Measurements from ENCODE around the gene STK11. TPM values are rescaled to one million over a fixed set of nuclear protein-coding genes. Genes with fewer than 3 reads are reported as not detected.
A peak's percentile ranks its signal among the peaks of the same experiment; 100 is the strongest.

Gene STK11
- polyA plus RNA-seq, 1 donor: 50.5 TPM

DNA sequence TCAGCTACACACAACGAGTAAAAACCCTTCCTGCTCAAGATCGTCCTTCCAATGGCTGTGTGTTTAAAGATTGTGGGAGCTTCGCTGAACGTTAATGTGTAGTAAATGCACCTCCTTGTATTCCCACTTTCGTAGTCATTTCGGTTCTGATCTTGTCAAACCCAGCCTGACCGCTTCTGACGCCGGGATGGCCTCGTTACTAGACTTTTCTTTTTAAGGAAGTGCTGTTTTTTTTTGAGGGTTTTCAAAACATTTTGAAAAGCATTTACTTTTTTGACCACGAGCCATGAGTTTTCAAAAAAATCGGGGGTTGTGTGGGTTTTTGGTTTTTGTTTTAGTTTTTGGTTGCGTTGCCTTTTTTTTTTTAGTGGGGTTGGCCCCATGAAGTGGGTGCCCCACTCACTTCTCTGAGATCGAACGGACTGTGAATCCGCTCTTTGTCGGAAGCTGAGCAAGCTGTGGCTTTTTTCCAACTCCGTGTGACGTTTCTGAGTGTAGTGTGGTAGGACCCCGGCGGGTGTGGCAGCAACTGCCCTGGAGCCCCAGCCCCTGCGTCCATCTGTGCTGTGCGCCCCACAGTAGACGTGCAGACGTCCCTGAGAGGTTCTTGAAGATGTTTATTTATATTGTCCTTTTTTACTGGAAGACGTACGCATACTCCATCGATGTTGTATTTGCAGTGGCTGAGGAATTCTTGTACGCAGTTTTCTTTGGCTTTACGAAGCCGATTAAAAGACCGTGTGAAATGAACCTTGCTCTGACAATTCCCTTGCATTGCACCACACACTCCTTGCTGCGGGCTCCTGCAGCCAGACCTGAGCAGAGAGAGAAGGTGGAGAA lies 67.1 kb downstream of the STK11 start:
- no peak for DNase-seq (ENCODE audit: low read depth)

DNA sequence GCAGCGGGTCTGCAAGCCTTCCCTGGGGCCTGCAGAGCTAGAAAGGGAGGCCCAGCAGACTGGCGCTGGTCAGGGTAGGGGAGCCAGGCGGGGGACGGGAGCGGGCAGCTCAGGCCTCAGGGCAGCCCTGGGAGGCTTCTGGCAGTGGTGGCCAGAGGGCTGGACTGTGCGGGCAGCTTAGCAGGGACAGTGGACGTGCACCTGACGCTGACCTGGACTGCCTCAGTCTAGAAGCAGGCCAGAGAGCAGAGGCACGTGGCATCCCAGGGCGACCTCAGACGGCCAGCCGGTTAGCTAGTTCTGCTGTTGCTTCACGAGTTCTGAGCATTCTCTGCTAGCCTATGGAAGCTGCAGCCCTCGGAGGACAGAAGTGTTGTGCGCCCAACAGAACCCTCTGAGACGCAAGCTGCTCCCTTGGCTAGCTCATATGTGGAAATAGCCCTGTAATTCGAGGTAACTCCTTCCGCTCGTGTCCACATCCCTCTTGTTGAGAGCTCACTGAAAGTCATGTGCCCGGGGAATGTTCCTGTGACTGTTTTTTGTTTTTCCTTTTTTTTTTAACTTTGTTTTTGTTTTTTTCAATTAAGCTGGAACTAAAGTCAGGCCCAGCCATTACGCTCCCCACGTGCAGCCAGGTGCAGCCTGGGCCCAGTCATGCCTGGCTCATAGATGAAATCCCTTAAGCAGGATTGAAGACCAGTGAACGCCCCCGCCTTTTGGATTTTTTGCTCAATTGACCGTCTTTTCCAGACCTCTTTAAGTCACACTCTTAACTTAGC lies 67.9 kb downstream of the STK11 start:
- DNase-seq (ENCODE audit: low read depth): no peak

DNA sequence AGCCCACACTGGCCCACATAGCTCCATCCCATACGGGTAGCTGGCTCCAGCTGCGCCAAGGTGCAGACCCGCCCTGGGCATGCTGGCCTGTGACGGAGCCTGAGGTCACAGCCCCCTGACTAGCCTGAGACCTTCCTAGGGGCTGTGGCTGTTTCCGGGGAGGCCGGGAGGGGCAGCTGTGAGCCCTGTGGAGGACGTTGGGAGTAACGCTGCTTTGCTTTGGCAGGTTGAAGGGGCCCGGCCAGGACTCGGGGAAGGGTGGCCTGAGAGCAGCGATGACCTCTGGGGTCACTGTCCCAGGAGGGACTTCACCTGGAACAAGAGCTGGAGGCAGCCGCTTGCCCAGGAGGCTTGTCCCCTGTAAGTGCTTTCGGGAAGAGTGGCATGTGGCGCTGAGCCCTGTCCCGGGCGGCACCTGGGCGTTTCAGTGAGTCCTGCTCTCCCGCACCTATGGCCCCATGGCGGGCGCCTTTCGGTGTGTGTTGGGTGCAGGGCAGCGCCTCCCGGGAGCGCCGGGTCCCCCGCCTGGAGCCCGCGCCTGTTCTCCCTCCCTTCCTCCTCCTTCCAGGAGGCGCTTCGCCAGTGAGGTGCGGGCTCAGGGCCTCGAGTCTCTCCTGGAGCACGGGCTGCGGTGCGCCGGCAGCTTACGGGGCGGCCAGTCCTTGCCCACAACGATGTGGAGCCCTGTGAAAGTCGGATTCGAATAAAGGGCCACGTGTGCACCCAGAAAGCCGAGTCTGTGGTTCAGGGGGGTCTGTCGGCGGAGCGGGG lies 68.7 kb downstream of the STK11 start:
- no peak for DNase-seq (ENCODE audit: low read depth)

DNA sequence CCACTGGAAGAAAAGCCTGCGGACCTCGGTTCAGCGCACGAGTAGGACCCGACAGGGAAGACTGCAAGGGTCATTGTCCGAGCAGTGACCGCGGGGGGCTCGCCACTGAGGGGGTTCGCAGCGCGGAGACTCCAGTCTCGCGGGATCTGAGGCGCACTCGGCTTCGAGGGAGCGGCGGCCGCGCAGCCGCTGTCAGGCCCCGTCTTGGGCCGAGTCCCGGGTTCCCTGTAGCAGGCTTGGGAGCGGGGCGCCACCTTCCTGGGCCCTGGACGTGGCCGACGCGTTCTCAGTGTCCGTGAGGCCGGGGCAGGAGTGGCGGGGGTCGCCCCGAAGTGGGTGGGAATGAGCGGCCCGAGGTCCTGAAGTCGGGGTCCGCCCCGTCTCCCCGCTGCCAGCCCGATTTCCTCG lies 69.3 kb downstream of the STK11 start:
- DNase-seq (ENCODE audit: low read depth): no peak

DNA sequence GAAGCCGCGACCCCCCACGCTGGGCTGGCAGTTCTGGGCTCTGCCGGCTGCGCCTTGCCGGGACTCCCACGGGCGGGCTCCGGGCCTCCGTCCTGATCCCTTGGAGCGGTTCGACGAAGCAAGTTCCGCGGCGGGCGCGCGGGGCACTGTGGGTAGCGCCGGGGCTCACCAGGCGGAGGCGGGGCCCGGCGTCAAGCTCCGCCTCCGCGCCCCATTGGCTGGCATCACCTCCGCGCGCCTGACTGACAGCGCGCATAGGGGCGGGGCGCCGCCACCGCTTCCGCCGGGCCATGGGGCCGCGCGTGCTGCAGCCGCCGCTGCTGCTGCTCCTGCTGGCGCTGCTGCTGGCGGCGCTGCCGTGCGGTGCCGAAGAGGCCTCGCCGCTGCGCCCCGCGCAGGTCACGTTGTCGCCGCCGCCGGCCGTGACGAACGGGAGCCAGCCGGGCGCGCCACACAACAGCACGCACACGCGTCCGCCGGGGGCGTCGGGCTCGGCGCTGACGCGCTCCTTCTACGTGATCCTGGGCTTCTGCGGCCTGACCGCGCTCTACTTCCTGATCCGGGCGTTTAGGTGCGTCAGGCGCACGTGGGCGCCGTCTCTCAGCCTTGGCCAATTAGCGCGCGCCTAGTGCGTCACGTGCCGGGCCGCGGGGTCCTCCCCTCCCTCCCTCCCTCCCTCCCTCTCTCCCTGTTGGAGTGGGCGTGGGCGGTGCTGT lies 69.8 kb downstream of the STK11 start, which contains the start of gene FAM174C:
Gene FAM174C (plus strand): TSS at position 271 of the 716 bp plus-strand sequence. CDS start 20 bp downstream, at position 291.
- DNase-seq (ENCODE audit: low read depth): peak; percentile 83

DNA sequence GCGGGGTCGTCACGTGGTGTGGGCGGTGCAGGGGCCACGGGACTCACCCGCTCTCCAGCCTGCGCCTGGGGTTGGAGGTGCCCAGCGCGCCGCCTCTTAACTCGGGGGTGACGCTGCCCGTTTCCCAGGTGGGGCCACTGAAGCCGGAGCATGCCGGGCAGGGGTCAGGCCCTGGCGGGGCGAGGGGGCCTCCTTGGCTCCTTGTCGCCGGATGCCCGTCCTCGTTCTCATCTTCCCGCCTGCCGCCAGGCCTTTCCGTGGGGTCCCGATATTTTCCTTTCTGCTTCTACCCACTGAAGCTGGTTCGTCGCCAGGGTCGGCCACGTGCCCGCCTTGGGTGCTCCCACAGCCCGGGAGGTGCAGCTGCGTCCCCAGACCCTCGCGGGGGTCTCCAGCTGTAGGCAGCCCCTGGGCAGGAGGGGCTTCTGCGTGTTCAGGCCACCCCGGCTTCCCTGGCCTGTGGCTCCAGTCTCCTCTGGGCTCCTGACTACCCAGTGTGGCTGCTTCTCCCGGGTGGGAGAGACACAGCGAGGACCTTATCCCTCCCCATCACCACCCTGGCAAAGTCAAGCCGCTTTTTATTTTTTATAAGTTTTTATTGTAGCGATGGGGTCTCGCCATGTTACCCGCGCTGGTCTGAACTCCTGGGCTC lies 70.5 kb downstream of the STK11 start:
- no peak for DNase-seq (ENCODE audit: low read depth)

DNA sequence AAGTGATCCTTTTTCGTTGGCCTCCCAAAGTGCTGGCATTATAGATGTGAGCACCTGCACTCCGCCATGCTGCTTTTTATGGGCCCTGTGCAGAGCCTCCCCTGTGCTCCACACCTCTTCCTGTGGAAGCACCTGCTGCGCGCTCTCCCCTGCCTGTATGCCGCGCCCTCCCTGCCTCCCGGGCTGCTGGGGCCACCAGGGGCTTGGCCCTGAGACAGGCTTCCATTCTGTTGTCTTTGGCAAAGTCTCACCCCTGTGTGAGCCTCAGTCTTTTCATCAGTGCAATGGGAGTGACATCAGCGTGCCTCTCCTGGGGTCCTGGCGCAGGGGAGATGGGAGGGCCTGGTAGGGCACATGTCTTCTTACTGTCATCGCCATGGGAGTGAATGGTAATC lies 71.0 kb downstream of the STK11 start:
- DNase-seq (ENCODE audit: low read depth): no peak

DNA sequence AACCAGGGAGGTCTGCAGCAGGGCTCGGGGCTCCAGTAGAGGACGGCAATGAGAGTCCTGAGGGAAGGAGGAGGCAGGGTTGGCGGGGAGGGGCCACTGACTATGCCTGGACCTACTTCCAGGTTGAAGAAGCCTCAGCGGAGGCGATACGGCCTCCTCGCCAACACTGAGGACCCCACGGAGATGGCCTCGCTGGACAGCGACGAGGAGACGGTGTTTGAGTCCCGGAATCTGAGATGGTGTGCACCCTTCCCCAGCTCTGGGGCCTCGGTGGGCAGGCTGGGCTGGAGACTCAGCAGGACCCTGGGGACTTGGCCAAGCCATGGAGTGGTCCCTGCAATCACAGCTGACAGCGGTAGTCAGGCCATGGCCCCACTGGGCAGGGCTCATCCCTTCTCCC lies 71.5 kb downstream of the STK11 start:
- DNase-seq (ENCODE audit: low read depth): no peak

Other genes starting within 250 kb of the STK11 start
- gene WDR18, start 221.4 kb upstream of the STK11 start, polyA plus RNA-seq (ENCODE audit: insufficient read length): 23.5 TPM
- 0.13 TPM for gene GRIN3B, start 205.4 kb upstream of the STK11 start, polyA plus RNA-seq (ENCODE audit: insufficient read length)
- gene TMEM259, start 184.7 kb upstream of the STK11 start, polyA plus RNA-seq (ENCODE audit: insufficient read length): 75.5 TPM
- gene RNU6-2, start 184.3 kb upstream of the STK11 start, polyA plus RNA-seq (ENCODE audit: insufficient read length): not detected
- 45.2 TPM for gene CNN2, start 179.2 kb upstream of the STK11 start, polyA plus RNA-seq (ENCODE audit: insufficient read length)
- gene ABCA7, start 165.7 kb upstream of the STK11 start, polyA plus RNA-seq (ENCODE audit: insufficient read length): 20.6 TPM
- 8.4 TPM for gene ARHGAP45, start 138.6 kb upstream of the STK11 start, polyA plus RNA-seq (ENCODE audit: insufficient read length)
- gene POLR2E, start 110.4 kb upstream of the STK11 start, polyA plus RNA-seq (ENCODE audit: insufficient read length): 109 TPM
- 137 TPM for gene GPX4, start 101.8 kb upstream of the STK11 start, polyA plus RNA-seq (ENCODE audit: insufficient read length)
- 11.6 TPM for gene SBNO2, start 31.5 kb upstream of the STK11 start, polyA plus RNA-seq (ENCODE audit: insufficient read length)
- 1.3 TPM for gene CBARP, start 32.2 kb downstream of the STK11 start, polyA plus RNA-seq (ENCODE audit: insufficient read length)
- gene ATP5F1D, start 36.0 kb downstream of the STK11 start, polyA plus RNA-seq (ENCODE audit: insufficient read length): 167 TPM
- gene MIDN, start 42.8 kb downstream of the STK11 start, polyA plus RNA-seq (ENCODE audit: insufficient read length): 41.7 TPM
- gene CIRBP, start 63.6 kb downstream of the STK11 start, polyA plus RNA-seq (ENCODE audit: insufficient read length): 483 TPM
- 13.7 TPM for gene FAM174C, start 69.8 kb downstream of the STK11 start, polyA plus RNA-seq (ENCODE audit: insufficient read length)
- 1.1 TPM for gene EFNA2, start 80.1 kb downstream of the STK11 start, polyA plus RNA-seq (ENCODE audit: insufficient read length)
- gene NDUFS7, start 178.1 kb downstream of the STK11 start, polyA plus RNA-seq (ENCODE audit: insufficient read length): 88.5 TPM
- gene GAMT, start 195.8 kb downstream of the STK11 start, polyA plus RNA-seq (ENCODE audit: insufficient read length): 218 TPM
- gene DAZAP1, start 201.8 kb downstream of the STK11 start, polyA plus RNA-seq (ENCODE audit: insufficient read length): 66.9 TPM
- 1,159 TPM for gene RPS15, start 232.6 kb downstream of the STK11 start, polyA plus RNA-seq (ENCODE audit: insufficient read length)
- 0.91 TPM for gene APC2, start 244.3 kb downstream of the STK11 start, polyA plus RNA-seq (ENCODE audit: insufficient read length)